Measurements from ENCODE around the gene LCTL.

GRCh38 chr15:66594836-66595235 is 29.0 kb upstream of the LCTL start:
- TF ChIP-seq CTCF (IDR thresholded peaks at IDR 0.05) (no peak), POLR2A (IDR thresholded peaks at IDR 0.05) (no peak)
